DMS53 (cell line): Measurements from ENCODE around the gene PDF.
"Not testable (repeated sequence)": the region's sequence is repeated elsewhere in the genome, so short reads cannot be mapped to it uniquely, and the experiment has no call there.

ENCODE experiments used
- DNase-seq: peaks from one replicate; lab custom pipeline; 2025; lab: John Stamatoyannopoulos, UW

PDF gene

DNA sequence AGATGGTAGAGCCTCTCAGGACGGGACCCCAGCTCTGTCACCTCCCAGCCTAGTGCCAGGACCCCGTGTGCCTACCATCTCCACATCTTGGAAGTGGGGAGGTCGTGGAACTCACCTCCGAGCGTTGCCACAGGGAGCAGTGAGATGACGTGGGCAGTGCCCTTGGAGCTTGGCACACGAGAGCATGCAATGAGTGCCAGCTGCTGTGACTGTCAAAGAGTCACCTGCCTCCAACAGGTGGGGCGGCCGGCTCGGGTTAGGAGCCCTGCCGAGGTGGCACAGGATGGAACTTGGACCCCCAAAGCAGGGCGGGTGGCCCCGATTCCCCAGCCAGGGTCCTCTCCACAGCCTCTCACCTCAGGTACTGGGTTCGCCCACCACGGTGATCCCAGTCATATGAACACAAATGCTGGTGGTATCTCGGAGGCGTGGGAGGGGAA, 13.8 kb downstream of the PDF start:
- DNase-seq: no peak

DNA sequence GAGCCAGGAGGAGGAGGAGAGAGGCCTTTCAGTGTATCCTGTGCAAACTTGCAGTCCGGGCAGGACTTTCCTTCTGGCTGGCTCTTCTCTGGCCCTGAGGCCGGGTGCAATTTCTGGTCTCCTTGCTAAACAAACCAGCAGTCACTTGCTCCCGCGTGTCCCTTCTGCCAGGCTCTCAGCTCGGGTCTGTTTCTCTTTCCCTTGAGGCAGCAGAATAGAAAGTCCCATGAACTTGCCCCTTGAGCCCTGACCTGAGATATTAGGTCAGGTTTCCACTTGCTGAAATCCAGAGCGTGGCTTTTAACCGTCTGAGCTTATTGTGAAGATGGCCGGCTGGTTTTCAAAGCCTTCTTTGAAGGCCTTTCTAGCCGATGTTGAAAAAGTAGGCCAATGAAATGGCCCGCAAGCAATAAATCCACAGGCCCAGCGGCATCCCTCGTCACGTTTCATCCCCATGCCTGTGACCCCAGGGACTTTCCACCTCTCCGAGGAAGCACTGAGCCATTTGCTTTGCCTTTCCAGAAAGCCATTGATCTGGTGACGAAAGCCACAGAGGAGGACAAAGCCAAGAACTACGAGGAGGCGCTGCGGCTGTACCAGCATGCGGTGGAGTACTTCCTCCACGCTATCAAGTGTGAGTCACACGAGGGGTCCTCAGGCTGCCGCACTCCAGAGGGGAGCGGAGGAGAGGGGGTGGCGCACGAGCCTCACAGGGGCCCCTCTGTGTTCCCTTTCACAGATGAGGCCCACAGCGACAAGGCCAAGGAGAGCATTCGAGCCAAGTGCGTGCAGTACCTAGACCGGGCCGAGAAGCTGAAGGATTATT, 14.7 kb downstream of the PDF start:
- no peak for DNase-seq

DNA sequence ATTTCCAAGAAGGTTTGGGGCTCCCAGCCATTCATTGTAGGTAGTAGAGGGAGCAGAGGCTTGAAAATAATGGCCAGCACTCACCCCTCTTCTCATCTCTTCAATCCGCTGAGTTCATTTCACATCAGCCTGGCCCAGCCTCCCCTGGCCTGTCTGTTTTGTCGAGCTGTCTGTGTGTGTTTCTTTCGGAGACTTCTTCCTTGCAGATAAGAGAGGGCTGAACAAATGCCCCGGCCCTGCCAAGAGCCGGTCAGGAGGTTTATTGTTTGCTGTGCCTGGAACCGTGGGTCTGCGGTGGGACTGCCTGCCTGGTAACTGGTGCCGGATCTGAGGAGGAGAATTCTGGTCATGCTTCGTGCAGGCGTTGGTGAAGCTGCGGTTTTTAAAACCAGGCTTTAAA, 15.9 kb downstream of the PDF start:
- DNase-seq: no peak

DNA sequence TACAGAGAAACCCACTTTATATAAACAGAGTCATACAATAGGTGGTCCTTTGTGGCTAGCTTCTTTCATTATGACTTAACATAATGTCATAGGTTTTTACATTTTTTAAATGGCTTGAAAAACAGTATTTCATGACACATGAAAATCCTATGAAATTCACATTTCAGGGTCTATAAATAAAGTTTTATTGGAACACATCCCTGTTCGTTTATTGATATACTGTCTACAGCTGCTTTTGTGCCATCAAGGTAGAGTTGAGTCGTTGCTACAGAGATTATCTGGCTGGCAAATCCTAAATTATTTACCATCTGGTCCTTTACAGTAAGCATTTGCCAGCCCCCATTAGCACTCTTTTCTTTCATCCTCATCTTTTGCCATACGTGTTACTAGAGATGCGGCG, 16.9 kb downstream of the PDF start:
- no peak for DNase-seq

- DNase-seq: peak; percentile 62
These were observed 18.6 kb downstream of the PDF start for GRCh38 chr16:69311533-69312387.

DNA sequence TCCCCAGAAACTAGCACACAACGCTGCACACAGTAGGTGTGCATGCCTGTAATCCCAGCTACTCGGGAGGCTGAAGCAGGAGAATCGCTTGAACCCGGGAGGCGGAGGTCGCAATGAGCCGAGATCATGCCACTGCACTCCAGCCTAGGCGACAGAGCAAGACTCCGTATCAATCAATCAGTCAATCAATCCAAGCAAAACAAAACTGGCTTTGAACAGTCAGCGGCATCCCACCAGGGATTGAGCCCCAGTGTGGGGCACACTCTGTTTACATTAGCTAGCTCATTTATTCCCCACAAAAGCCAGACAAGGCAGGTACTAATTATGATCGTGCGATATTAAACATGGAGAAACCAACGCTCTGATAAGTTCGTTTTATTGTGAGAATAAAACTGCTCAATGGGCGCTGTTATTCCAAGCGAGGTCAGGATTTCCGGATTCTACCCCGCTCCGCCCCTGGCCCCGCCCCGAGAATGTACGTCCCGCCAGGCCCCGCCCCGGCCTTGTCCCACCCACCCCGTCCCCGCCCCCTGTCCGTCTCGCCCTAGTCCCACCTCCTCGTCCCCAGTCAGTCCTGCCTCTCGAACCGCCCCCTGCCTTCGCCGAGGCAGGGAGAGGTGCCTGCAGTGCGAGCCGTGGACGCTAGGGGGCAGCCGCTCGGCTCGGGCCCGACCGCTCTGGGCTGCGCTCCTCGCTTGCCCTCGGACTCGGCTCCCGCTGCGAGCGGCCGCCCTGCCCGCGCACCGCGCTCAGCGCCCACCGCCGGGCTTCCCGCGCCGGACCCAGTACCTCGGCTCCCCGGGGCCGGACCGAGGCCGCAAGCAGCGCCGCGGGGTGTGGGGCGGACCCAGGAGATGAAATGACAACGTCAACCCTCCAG, 19.5 kb downstream of the PDF start, which contains the start of gene VPS4A:
Gene VPS4A, plus strand, starts transcription at position 698 of the 880 bp plus-strand sequence. Its CDS starts 162 bp downstream, at position 860.
- DNase-seq: peak; percentile 97

GRCh38 chr16:69309316-69309715, 21.1 kb downstream of the PDF start:
- DNase-seq: no peak

GRCh38 chr16:69307856-69308255, 22.5 kb downstream of the PDF start:
- DNase-seq: no peak

GRCh38 chr16:69307091-69307490, 23.3 kb downstream of the PDF start:
- no peak for DNase-seq

DNA sequence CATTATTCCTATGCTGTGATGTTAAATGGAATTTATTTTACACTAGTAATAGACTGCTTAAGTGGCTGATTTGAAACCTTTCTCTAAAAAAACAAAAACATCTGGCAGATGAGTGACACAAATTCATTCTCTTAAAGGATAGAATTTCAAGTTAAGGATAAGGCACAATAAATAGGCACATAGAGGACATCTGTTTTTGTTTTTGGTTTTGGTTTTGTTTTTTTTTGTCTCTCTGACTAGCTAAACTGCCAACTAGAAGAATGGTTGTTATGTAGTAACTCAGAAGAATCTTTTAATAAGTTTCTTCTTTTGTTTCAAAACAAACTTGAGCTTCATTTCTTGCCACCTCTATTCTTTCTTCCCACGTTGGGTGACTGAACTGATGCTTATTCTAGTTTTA, 24.4 kb downstream of the PDF start:
- DNase-seq: no peak

DNA sequence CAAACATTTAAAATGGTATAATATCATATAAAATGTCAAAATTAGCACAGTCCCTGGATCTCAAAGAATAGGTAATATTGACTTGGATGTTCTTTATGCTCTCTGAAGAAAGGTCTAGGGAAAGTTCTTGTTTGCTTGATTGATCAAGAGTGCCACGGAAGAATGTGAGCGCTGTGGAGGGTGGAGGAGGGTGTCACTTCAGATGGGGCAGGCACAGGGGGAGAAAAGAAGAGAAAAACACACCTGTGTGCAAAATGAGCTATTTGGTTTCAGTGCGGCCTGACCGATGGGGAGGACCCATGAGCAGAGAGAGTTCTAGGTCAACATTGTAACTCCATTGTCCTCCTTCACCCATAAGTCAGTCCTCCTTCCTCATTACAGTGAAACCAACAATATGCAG, 28.1 kb downstream of the PDF start:
- DNase-seq: no peak

- DNase-seq: no peak
These were observed 28.5 kb downstream of the PDF start for GRCh38 chr16:69301861-69302260.

DNA sequence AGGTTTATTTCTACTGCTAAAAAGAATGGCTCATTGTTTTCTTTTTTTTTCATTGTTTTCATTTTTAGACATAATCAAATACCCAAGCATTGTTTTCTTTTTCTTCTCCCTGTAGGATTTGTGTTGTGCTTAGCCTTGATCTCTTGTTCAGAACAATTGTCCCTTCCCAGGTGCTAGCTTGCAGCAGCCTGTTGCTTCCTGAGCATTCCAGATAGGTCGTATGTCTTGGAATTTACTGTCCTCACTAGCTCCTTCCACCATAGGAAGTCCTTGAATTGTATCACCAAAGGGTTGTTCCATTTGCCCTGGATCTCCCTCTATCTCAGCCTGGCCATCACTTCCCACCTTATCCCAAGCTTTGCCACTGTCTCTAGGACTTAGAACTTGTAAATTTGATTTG, 29.2 kb downstream of the PDF start:
- no peak for DNase-seq

GRCh38 chr16:69298261-69298660, 32.1 kb downstream of the PDF start:
- no peak for DNase-seq

- DNase-seq: not testable (repeated sequence)
These were observed 33.6 kb downstream of the PDF start for GRCh38 chr16:69296771-69297170.

DNA sequence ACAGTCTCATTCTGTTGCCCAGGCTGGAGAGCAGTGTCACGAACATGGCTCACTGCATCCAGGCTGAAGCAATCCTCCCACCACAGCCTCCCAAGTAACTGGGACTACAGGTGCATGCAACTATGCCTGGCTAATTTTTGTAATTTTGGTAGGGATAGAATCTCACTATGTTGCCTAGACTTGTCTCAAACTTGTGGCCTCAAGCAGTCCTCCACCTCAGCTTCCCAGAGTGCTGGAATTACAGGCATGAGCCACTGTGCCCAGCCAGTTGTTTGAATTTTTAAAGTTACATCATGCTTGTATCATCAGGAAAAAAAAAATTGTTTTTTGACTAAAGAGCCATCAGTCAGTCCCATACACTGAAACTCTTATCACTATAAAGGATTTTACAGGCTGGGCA, 36.3 kb downstream of the PDF start:
- DNase-seq: no peak

- no peak for DNase-seq
These were observed 37.0 kb downstream of the PDF start for GRCh38 chr16:69293401-69293800.

- DNase-seq: not testable (repeated sequence)
These were observed 38.7 kb downstream of the PDF start for GRCh38 chr16:69291657-69292056.

GRCh38 chr16:69286941-69287713, 43.3 kb downstream of the PDF start:
- DNase-seq: peak; percentile 67

DNA sequence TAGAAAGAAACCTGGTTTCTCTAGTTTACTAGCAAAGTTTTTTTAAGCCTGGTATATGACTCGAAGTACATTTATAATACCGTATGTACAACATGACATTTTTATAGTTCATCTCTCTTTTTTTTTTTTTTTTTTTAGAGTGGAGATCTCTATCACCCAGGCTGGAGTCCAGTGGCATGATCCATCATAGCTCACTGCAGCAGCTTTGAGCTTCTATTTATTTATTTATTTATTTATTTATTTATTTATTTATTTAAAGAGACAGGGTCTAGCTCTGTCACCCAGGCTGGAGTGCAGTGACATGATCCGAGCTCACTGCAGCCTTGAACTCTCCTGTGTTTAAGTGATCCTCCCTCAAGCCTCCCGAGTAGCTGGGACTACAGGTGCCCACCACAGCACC, 45.1 kb downstream of the PDF start:
- DNase-seq: no peak

DNA sequence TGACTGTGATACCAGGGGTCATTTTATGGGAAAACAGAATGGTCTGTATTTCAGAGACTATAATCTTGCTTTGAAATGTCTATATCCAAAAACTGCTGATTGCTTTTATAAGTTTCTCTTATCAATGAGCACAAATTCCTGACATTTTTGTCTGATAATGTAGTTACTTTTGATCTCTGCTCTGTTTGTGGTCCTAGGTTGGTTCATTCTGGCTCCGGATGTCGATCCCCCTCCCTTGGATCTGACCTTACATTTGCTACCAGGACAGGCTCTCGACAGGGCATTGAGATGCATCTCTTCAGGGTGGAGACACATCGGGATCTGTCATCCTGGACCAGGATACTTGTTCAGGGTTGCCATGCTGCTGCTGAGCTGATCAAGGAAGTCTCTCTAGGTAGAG, 46.5 kb downstream of the PDF start:
- no peak for DNase-seq
